WTC11 (cell line): Measurements from ENCODE around the gene TOE1. TPM values are rescaled to one million over a fixed set of nuclear protein-coding genes. Genes with fewer than 3 reads are reported as not detected.

ENCODE experiments used
- ATAC-seq: fragments of 200-7000 bp; cut with Tn5 transposase; 2 replicates; pipeline ENCODE4 v1.10.0; 2021; ENCODE audit warnings: mild to moderate bottlenecking, moderate library complexity
- CTCF ChIA-PET: fragments of 300-600 bp; sonication (Branson Sonifier 250); formaldehyde crosslinking; loops from one replicate; lab custom pipeline; 2021; ENCODE audit warnings: antibody characterized with exemption; lab: Charles Lee
- POLR2A ChIA-PET: fragments of 350-600 bp; sonication (Branson Sonifier 250); formaldehyde crosslinking; loops from one replicate; lab custom pipeline; 2021; ENCODE audit warnings: antibody characterized with exemption; lab: Charles Lee
- DNase-seq: peaks from one replicate; pipeline ENCODE4 v3.0.0; 2021; ENCODE audit warnings: low spot score
- H3K27ac Mint-ChIP-seq: 2 replicates; pipeline ENCODE4 v1.8.0; 2021; ENCODE audit warnings: mixed read lengths
- H3K27me3 Mint-ChIP-seq: 2 replicates; pipeline ENCODE4 v1.8.0; 2021; ENCODE audit warnings: low read depth, mild to moderate bottlenecking, moderate library complexity, mixed read lengths
- H3K36me3 Mint-ChIP-seq: 2 replicates; pipeline ENCODE4 v1.8.0; 2021; ENCODE audit warnings: mixed read lengths
- H3K4me1 Mint-ChIP-seq: 2 replicates; pipeline ENCODE4 v1.8.0; 2022; ENCODE audit warnings: mixed read lengths
- H3K4me3 Mint-ChIP-seq: 2 replicates; pipeline ENCODE4 v1.8.0; 2021; ENCODE audit warnings: mild to moderate bottlenecking, moderate library complexity, mixed read lengths
- H3K9me3 Mint-ChIP-seq: 2 replicates; pipeline ENCODE4 v1.8.0; 2021; ENCODE audit warnings: mixed read lengths
- ATF1 ChIP-seq: sonication (generic); formaldehyde crosslinking; IDR thresholded peaks from 2 replicates; pipeline ENCODE4 v1.8.1; 2023; ENCODE audit warnings: mild to moderate bottlenecking, moderate library complexity, missing genetic modification reagents
- ETV6 ChIP-seq: sonication (generic); formaldehyde crosslinking; IDR thresholded peaks from 2 replicates; pipeline ENCODE4 v1.8.1; 2022; ENCODE audit warnings: mild to moderate bottlenecking, missing genetic modification reagents
- GABPB1 ChIP-seq: sonication (generic); formaldehyde crosslinking; IDR thresholded peaks from 2 replicates; pipeline ENCODE4 v1.8.1; 2023; ENCODE audit warnings: mild to moderate bottlenecking, missing genetic modification reagents
- JUN ChIP-seq: sonication (generic); formaldehyde crosslinking; IDR thresholded peaks from 2 replicates; pipeline ENCODE4 v1.8.0; 2023; ENCODE audit warnings: mild to moderate bottlenecking, missing genetic modification reagents
- NFYB ChIP-seq: sonication (generic); formaldehyde crosslinking; conservative IDR thresholded peaks from 2 replicates; pipeline ENCODE4 v1.8.0; 2022; ENCODE audit warnings: low read depth, missing genetic modification reagents
- TEAD1 ChIP-seq: sonication (generic); formaldehyde crosslinking; IDR thresholded peaks from 2 replicates; pipeline ENCODE4 v1.8.0; 2022; ENCODE audit warnings: mild to moderate bottlenecking, missing genetic modification reagents
- ZNF396 ChIP-seq: fragments of 250-450 bp; sonication (Bioruptor Pico); IDR thresholded peaks from 2 replicates; pipeline ENCODE4 v1.8.0; 2021; ENCODE audit warnings: mild to moderate bottlenecking, moderate library complexity, borderline replicate concordance
- total RNA-seq: library from RNA; stranded (reverse); gene quantifications from 3 replicates; pipeline ENCODE4 v1.2.3, GENCODE V29; 2021
- TF ChIP-seq, protein P1 (sequence below): fragments of 250-450 bp; sonication (Bioruptor Pico); IDR thresholded peaks from 2 replicates; pipeline ENCODE4 v1.9.0; 2021; ENCODE audit warnings: moderate library complexity, mild to moderate bottlenecking, inconsistent platforms, borderline replicate concordance
- TF ChIP-seq, protein P2 (sequence below): sonication (generic); formaldehyde crosslinking; IDR thresholded peaks from 2 replicates; pipeline ENCODE4 v1.8.1; 2022; ENCODE audit warnings: low read depth, missing genetic modification reagents, borderline replicate concordance
- TF ChIP-seq, protein P3 (sequence below): fragments of 250-450 bp; sonication (Bioruptor Pico); IDR thresholded peaks from 2 replicates; pipeline ENCODE4 v2.1.2; 2022; ENCODE audit warnings: mild to moderate bottlenecking, moderate library complexity
- TF ChIP-seq, protein P4 (sequence below): sonication (generic); formaldehyde crosslinking; IDR thresholded peaks from 2 replicates; pipeline ENCODE4 v1.8.0; 2023; ENCODE audit warnings: missing genetic modification reagents, mild to moderate bottlenecking, borderline replicate concordance
- TF ChIP-seq, protein P5 (sequence below): fragments of 250-450 bp; sonication (Bioruptor Pico); conservative IDR thresholded peaks from 2 replicates; pipeline ENCODE4 v1.9.0; 2021; ENCODE audit warnings: mild to moderate bottlenecking
- TF ChIP-seq, protein P6 (sequence below): sonication (generic); formaldehyde crosslinking; IDR thresholded peaks from 2 replicates; pipeline ENCODE4 v1.8.1; 2023; ENCODE audit warnings: mild to moderate bottlenecking, missing genetic modification reagents, moderate library complexity
- TF ChIP-seq, protein P7 (sequence below): sonication (generic); formaldehyde crosslinking; conservative IDR thresholded peaks from 2 replicates; pipeline ENCODE4 v1.8.1; 2022; ENCODE audit warnings: mild to moderate bottlenecking, missing genetic modification reagents
- TF ChIP-seq, protein P8 (sequence below): sonication (generic); formaldehyde crosslinking; conservative IDR thresholded peaks from 2 replicates; pipeline ENCODE4 v1.8.1; 2023; ENCODE audit warnings: mild to moderate bottlenecking, low read depth, missing genetic modification reagents, moderate library complexity
- TF ChIP-seq, protein P9 (sequence below): sonication (generic); formaldehyde crosslinking; IDR thresholded peaks from 2 replicates; pipeline ENCODE4 v1.8.1; 2023; ENCODE audit warnings: mild to moderate bottlenecking, missing genetic modification reagents, moderate library complexity

Gene TOE1
- total RNA-seq, 1 experiment from 2014 or later = 7.4 TPM

DNA sequence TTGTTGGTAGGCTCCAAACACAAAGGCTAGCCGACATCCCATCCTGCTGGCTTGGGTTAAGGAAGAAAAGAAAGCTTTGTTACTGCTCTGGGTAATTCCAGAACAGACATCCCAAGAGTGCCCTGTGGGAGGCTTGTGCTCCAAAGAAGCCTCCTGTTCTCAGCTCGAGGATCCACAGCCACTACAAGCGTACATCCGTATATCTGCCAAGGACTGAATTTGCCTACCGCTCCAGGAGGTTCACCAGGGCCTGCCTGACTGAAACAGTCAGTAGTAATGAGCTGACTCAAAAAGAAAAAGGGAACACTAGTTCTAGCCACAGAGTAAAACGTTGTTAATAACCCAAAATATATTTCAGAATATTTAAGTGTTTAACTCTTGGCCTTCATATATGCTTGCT, 25.1 kb downstream of the TOE1 start (continued):
- TF ChIP-seq, protein P1, sequence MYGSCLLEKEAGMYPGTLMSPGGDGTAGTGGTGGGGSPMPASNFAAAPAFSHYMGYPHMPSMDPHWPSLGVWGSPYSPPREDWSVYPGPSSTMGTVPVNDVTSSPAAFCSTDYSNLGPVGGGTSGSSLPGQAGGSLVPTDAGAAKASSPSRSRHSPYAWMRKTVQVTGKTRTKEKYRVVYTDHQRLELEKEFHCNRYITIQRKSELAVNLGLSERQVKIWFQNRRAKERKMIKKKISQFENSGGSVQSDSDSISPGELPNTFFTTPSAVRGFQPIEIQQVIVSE (CRISPR knock-in tag) = no peak
- TF ChIP-seq ATF1 (CRISPR knock-in tag) (no peak), GABPB1 (CRISPR knock-in tag) (no peak)
- TF ChIP-seq, all 79 proteins: peak for 0

DNA sequence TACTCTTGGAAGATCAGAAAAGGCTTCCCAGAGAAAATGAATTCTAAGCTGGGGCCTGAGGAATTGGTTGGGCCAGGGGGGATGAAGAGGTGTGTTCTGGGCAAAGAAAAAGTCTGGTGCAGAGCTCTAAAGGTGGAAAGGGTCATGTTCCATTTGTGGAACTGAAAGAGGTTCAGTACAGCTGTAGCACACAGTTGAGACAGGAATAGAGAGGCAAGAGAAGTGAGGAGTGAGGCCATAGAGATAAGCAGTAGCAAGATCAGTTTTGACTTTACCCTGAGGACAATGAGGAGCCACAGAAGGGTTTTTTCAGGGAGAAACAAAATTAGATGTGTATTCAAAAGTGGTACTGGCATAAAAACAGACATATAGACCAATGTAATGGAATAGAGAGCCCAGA, 30.6 kb downstream of the TOE1 start:
- DNase-seq (no peak), ATAC-seq (no peak)
- no peak overlapping the region for H3K4me3 Mint-ChIP-seq
- TF ChIP-seq ZNF396 (CRISPR knock-in tag) (no peak), NFYB (no peak), TEAD1 (CRISPR knock-in tag) (no peak), JUN (no peak)
- TF ChIP-seq, protein P2, sequence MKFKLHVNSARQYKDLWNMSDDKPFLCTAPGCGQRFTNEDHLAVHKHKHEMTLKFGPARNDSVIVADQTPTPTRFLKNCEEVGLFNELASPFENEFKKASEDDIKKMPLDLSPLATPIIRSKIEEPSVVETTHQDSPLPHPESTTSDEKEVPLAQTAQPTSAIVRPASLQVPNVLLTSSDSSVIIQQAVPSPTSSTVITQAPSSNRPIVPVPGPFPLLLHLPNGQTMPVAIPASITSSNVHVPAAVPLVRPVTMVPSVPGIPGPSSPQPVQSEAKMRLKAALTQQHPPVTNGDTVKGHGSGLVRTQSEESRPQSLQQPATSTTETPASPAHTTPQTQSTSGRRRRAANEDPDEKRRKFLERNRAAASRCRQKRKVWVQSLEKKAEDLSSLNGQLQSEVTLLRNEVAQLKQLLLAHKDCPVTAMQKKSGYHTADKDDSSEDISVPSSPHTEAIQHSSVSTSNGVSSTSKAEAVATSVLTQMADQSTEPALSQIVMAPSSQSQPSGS (CRISPR knock-in tag) = no peak
- TF ChIP-seq, protein P3, sequence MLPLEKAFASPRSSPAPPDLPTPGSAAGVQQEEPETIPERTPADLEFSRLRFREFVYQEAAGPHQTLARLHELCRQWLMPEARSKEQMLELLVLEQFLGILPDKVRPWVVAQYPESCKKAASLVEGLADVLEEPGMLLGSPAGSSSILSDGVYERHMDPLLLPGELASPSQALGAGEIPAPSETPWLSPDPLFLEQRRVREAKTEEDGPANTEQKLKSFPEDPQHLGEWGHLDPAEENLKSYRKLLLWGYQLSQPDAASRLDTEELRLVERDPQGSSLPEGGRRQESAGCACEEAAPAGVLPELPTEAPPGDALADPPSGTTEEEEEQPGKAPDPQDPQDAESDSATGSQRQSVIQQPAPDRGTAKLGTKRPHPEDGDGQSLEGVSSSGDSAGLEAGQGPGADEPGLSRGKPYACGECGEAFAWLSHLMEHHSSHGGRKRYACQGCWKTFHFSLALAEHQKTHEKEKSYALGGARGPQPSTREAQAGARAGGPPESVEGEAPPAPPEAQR (CRISPR knock-in tag) = no peak
- TF ChIP-seq, protein P4, sequence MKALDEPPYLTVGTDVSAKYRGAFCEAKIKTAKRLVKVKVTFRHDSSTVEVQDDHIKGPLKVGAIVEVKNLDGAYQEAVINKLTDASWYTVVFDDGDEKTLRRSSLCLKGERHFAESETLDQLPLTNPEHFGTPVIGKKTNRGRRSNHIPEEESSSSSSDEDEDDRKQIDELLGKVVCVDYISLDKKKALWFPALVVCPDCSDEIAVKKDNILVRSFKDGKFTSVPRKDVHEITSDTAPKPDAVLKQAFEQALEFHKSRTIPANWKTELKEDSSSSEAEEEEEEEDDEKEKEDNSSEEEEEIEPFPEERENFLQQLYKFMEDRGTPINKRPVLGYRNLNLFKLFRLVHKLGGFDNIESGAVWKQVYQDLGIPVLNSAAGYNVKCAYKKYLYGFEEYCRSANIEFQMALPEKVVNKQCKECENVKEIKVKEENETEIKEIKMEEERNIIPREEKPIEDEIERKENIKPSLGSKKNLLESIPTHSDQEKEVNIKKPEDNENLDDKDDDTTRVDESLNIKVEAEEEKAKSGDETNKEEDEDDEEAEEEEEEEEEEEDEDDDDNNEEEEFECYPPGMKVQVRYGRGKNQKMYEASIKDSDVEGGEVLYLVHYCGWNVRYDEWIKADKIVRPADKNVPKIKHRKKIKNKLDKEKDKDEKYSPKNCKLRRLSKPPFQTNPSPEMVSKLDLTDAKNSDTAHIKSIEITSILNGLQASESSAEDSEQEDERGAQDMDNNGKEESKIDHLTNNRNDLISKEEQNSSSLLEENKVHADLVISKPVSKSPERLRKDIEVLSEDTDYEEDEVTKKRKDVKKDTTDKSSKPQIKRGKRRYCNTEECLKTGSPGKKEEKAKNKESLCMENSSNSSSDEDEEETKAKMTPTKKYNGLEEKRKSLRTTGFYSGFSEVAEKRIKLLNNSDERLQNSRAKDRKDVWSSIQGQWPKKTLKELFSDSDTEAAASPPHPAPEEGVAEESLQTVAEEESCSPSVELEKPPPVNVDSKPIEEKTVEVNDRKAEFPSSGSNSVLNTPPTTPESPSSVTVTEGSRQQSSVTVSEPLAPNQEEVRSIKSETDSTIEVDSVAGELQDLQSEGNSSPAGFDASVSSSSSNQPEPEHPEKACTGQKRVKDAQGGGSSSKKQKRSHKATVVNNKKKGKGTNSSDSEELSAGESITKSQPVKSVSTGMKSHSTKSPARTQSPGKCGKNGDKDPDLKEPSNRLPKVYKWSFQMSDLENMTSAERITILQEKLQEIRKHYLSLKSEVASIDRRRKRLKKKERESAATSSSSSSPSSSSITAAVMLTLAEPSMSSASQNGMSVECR (CRISPR knock-in tag) = no peak
- ChIA-PET CTCF (no interaction called here), POLR2A (no interaction called here)
- no peaks in the 10 kb centered on the region for H3K36me3 Mint-ChIP-seq
- no peak overlapping the region for H3K27ac Mint-ChIP-seq
- no peaks in the 10 kb centered on the region for H3K27me3 Mint-ChIP-seq
- H3K4me1 Mint-ChIP-seq = no peaks in the 10 kb centered on the region
- H3K9me3 Mint-ChIP-seq = no peaks in the 10 kb centered on the region

DNA sequence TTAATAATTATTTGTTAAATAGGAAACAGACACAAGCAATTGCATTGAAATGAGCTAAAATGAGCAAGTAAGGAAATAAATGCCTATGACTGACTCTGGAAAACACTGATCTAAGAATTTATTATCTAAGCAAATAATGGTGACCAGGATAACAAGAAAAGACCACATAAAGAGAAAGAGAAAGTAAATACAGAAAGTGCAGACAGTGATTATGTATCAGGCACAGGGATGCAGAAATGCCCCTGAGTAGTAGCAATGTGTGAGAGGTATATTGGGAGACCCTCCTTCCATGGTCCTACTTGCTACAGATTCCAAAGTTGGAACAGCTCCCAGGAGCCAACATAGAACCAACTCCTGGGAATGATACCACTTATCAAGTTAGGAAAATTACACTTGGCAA, 33.6 kb downstream of the TOE1 start:
- H3K9me3 Mint-ChIP-seq = 0 out of 2 replicates have a peak, but pooled peaks cover 3% of the 10 kb centered on the region
- no peak for ATAC-seq
- POLR2A ChIA-PET = no interaction called here
- no peak overlapping the region for H3K4me3 Mint-ChIP-seq
- no peak overlapping the region for H3K27ac Mint-ChIP-seq
- CTCF ChIA-PET = interaction anchor here (0.8 to 1.2 kb wide), 2 partner anchors 13 to 127 kb away, joined by 3 read pairs; partner anchors contain the start of gene MMACHC
- H3K27me3 Mint-ChIP-seq = no peaks in the 10 kb centered on the region
- no peaks in the 10 kb centered on the region for H3K4me1 Mint-ChIP-seq
- no peak for DNase-seq
- H3K36me3 Mint-ChIP-seq = no peaks in the 10 kb centered on the region
- TF ChIP-seq, protein P5, sequence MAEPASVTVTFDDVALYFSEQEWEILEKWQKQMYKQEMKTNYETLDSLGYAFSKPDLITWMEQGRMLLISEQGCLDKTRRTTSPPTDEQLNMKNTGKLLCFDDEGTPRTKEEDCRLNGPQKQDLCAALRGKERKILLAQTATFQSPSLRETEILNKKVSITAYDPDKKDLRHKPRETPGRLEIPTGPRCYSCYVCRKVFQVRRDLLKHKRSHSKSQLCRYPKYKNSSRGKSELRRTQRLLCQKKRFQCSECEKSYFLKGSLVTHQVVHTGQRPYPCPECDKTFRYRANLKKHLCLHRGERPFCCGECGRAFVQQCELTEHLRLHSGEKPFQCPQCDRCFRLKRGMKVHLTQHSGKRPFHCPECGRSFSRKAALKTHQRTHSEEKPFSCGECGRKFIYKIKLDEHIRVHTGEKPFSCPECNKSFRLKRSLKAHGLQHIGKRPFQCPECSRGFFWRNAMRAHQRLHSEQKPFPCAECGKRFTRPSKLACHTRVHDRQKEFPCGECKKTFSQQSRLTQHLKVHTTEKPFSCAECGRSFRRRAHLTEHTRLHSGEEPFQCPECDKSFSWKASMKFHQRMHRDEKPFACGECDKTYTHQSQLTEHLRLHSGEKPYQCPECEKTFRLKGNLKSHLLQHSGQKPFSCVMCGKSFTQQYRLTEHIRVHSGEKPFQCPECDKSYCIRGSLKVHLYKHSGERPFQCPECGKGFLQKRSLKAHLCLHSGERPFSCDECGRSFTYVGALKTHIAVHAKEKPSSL (CRISPR knock-in tag) = no peak
- TF ChIP-seq, protein P6, sequence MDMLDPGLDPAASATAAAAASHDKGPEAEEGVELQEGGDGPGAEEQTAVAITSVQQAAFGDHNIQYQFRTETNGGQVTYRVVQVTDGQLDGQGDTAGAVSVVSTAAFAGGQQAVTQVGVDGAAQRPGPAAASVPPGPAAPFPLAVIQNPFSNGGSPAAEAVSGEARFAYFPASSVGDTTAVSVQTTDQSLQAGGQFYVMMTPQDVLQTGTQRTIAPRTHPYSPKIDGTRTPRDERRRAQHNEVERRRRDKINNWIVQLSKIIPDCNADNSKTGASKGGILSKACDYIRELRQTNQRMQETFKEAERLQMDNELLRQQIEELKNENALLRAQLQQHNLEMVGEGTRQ = no peak
- TF ChIP-seq, protein P7, sequence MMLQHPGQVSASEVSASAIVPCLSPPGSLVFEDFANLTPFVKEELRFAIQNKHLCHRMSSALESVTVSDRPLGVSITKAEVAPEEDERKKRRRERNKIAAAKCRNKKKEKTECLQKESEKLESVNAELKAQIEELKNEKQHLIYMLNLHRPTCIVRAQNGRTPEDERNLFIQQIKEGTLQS (CRISPR knock-in tag) = no peak
- TF ChIP-seq, protein P8, sequence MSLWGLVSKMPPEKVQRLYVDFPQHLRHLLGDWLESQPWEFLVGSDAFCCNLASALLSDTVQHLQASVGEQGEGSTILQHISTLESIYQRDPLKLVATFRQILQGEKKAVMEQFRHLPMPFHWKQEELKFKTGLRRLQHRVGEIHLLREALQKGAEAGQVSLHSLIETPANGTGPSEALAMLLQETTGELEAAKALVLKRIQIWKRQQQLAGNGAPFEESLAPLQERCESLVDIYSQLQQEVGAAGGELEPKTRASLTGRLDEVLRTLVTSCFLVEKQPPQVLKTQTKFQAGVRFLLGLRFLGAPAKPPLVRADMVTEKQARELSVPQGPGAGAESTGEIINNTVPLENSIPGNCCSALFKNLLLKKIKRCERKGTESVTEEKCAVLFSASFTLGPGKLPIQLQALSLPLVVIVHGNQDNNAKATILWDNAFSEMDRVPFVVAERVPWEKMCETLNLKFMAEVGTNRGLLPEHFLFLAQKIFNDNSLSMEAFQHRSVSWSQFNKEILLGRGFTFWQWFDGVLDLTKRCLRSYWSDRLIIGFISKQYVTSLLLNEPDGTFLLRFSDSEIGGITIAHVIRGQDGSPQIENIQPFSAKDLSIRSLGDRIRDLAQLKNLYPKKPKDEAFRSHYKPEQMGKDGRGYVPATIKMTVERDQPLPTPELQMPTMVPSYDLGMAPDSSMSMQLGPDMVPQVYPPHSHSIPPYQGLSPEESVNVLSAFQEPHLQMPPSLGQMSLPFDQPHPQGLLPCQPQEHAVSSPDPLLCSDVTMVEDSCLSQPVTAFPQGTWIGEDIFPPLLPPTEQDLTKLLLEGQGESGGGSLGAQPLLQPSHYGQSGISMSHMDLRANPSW = no peak
- TF ChIP-seq ETV6 (CRISPR knock-in tag) (no peak), TEAD1 (CRISPR knock-in tag) (no peak)
- TF ChIP-seq, protein P9, sequence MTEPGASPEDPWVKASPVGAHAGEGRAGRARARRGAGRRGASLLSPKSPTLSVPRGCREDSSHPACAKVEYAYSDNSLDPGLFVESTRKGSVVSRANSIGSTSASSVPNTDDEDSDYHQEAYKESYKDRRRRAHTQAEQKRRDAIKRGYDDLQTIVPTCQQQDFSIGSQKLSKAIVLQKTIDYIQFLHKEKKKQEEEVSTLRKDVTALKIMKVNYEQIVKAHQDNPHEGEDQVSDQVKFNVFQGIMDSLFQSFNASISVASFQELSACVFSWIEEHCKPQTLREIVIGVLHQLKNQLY (CRISPR knock-in tag) = no peak
